DND-41 (cell line): ENCODE measurements around the gene RABGAP1L.

ENCODE experiments used
- EZH2 ChIP-seq: IDR thresholded peaks from 3 replicates; pipeline ENCODE4 v1.6.1; 2012; ENCODE audit warnings: borderline replicate concordance, low read depth, mild to moderate bottlenecking, moderate library complexity, low read length, inconsistent platforms; ENCODE audit not compliant: severe bottlenecking
- TF ChIP-seq, protein P1 (sequence below): IDR thresholded peaks from 2 replicates; pipeline ENCODE4 v1.5.1; 2012; ENCODE audit warnings: borderline replicate concordance, low read length, moderate library complexity, mild to moderate bottlenecking; ENCODE audit not compliant: poor library complexity, severe bottlenecking; ENCODE audit errors: extremely low read depth

- TF ChIP-seq, protein P1, sequence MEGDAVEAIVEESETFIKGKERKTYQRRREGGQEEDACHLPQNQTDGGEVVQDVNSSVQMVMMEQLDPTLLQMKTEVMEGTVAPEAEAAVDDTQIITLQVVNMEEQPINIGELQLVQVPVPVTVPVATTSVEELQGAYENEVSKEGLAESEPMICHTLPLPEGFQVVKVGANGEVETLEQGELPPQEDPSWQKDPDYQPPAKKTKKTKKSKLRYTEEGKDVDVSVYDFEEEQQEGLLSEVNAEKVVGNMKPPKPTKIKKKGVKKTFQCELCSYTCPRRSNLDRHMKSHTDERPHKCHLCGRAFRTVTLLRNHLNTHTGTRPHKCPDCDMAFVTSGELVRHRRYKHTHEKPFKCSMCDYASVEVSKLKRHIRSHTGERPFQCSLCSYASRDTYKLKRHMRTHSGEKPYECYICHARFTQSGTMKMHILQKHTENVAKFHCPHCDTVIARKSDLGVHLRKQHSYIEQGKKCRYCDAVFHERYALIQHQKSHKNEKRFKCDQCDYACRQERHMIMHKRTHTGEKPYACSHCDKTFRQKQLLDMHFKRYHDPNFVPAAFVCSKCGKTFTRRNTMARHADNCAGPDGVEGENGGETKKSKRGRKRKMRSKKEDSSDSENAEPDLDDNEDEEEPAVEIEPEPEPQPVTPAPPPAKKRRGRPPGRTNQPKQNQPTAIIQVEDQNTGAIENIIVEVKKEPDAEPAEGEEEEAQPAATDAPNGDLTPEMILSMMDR, result no peak
- TF ChIP-seq EZH2, result no peak
Observed at GRCh38 chr1:174761901-174762585, 602.7 kb downstream of the RABGAP1L start.
